ENCODE measurements around the gene HSD17B1.

DNA sequence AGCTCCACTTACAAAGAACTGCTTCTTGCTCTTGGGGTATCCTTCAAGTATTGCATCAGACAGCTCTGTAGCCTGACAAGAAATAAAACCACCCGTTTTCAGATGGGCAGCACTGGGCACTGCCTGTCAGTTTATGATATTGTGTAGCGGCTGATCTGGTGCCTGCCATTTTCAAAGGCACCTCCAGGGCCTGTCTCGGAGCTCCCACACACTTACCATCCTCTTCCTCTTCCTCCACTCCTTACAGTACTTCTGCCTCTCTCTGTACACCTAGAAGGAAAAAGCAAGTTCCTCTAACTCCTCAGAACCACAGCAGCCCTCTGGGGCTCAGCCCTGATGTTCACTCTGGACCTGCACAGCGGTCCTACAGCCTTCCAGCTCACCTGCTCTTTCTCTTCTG, 20.4 kb downstream of the HSD17B1 start:
- TF ChIP-seq POLR2AphosphoS5 (IDR thresholded peaks at IDR 0.05): no peak
- TF ChIP-seq, protein P1, sequence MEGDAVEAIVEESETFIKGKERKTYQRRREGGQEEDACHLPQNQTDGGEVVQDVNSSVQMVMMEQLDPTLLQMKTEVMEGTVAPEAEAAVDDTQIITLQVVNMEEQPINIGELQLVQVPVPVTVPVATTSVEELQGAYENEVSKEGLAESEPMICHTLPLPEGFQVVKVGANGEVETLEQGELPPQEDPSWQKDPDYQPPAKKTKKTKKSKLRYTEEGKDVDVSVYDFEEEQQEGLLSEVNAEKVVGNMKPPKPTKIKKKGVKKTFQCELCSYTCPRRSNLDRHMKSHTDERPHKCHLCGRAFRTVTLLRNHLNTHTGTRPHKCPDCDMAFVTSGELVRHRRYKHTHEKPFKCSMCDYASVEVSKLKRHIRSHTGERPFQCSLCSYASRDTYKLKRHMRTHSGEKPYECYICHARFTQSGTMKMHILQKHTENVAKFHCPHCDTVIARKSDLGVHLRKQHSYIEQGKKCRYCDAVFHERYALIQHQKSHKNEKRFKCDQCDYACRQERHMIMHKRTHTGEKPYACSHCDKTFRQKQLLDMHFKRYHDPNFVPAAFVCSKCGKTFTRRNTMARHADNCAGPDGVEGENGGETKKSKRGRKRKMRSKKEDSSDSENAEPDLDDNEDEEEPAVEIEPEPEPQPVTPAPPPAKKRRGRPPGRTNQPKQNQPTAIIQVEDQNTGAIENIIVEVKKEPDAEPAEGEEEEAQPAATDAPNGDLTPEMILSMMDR (IDR thresholded peaks at IDR 0.05): no peak
- TF ChIP-seq POLR2A (IDR thresholded peaks at IDR 0.05): no peak

Data from upper lobe of left lung (tissue), 4 donors.